K562 (cell line): ENCODE results near the gene TTLL9. TPM values are rescaled to one million over a fixed set of nuclear protein-coding genes. Genes with fewer than 3 reads are reported as not detected.

Experiments
- CEBPB ChIP-seq: fragments of 450-650 bp; IDR thresholded peaks from 2 replicates; pipeline ENCODE4 v1.6.1; 2016; ENCODE audit warnings: missing genetic modification characterization, missing compliant biosample characterization
- EGR1 ChIP-seq: fragments of 450-650 bp; conservative IDR thresholded peaks from 2 replicates; pipeline ENCODE4 v1.6.1; 2017; ENCODE audit warnings: mild to moderate bottlenecking
- ESRRA ChIP-seq: fragments of 450-650 bp; IDR thresholded peaks from 2 replicates; pipeline ENCODE4 v1.6.1; 2014; ENCODE audit warnings: low read depth, mild to moderate bottlenecking, moderate library complexity, borderline replicate concordance
- FOXK1 ChIP-seq: sonication (generic); formaldehyde crosslinking; IDR thresholded peaks from 2 replicates; pipeline ENCODE4 v1.8.0; 2022; ENCODE audit warnings: missing genetic modification reagents, mild to moderate bottlenecking, borderline replicate concordance
- GATAD2A ChIP-seq: fragments of 450-650 bp; IDR thresholded peaks from 2 replicates; pipeline ENCODE4 v1.6.1; 2017
- HINFP ChIP-seq: fragments of 450-650 bp; conservative IDR thresholded peaks from 2 replicates; pipeline ENCODE4 v1.6.1; 2016; ENCODE audit warnings: missing genetic modification characterization, low read depth, mild to moderate bottlenecking, control low read depth, missing compliant biosample characterization
- RNF2 ChIP-seq: sonication (generic); IDR thresholded peaks from 2 replicates; pipeline ENCODE4 v1.6.1; 2016
- TGIF2 ChIP-seq: sonication (generic); formaldehyde crosslinking; IDR thresholded peaks from 2 replicates; pipeline ENCODE4 v1.8.1; 2022; ENCODE audit warnings: mild to moderate bottlenecking, missing genetic modification reagents, moderate library complexity
- ZBTB11 ChIP-seq, 3 experiments: fragments of 200-800 bp in 1 of 3; fragments of 250-450 bp in 1 of 3; fragments of 450-650 bp in 1 of 3; sonication (Bioruptor Pico) in 1 of 3; sonication (Bioruptor generic) in 1 of 3; formaldehyde crosslinking in 1 of 3; IDR thresholded peaks; 2 replicates each; pipeline versions ENCODE4 v1.6.1 to v1.8.0; 2016 to 2022; ENCODE audit warnings: mild to moderate bottlenecking in 2 of 3, missing genetic modification characterization in 2 of 3, missing compliant biosample characterization in 1 of 3, moderate library complexity in 1 of 3
- ZNF431 ChIP-seq: sonication (generic); formaldehyde crosslinking; IDR thresholded peaks from 2 replicates; pipeline ENCODE4 v1.8.0; 2022; ENCODE audit warnings: mild to moderate bottlenecking, missing genetic modification reagents
- ZNF584 ChIP-seq: fragments of 200-800 bp; sonication (Bioruptor generic); IDR thresholded peaks from 2 replicates; pipeline ENCODE4 v1.6.1; 2016; ENCODE audit warnings: low read depth, mild to moderate bottlenecking, missing genetic modification characterization, missing compliant biosample characterization
- ZNF696 ChIP-seq: fragments of 250-450 bp; sonication (Bioruptor Pico); conservative IDR thresholded peaks from 2 replicates; pipeline ENCODE4 v1.4.0; 2020; ENCODE audit warnings: mild to moderate bottlenecking, moderate library complexity
- ZNF764 ChIP-seq: fragments of 250-450 bp; sonication (Bioruptor Pico); IDR thresholded peaks from 2 replicates; pipeline ENCODE4 v1.4.0; 2020; ENCODE audit warnings: low read depth, mild to moderate bottlenecking, moderate library complexity
- ZZZ3 ChIP-seq: fragments of 450-650 bp; IDR thresholded peaks from 2 replicates; pipeline ENCODE4 v1.6.1; 2016; ENCODE audit warnings: antibody characterized with exemption, mild to moderate bottlenecking, moderate library complexity
- polyA plus RNA-seq, 8 experiments: library from polyadenylated mRNA; depleted of rRNA in 4 of 8; stranded (reverse) in 5 of 8; unstranded in 3 of 8; fragments of >200 nt; fragmentation: Nextera tagmentation in 2 of 8; fragmentation: Illumina TruSeq in 1 of 8; extraction: Ambion mirVana in 2 of 8; extraction: Trizol in 1 of 8; gene quantifications; 2 replicates each; pipeline versions ENCODE4 v1.2.1 to v1.2.3, GENCODE V29; 2011 to 2014; ENCODE audit warnings: inconsistent platforms in 1 of 8, missing spikeins in 1 of 8
- total RNA-seq, 7 experiments: library from RNA; depleted of rRNA in 6 of 7; stranded (reverse); fragments of >200 nt in 6 of 7; fragmentation: Illumina TruSeq in 2 of 7; extraction: Trizol in 2 of 7; gene quantifications; 2 replicates each; pipeline versions ENCODE4 v1.2.1 to v1.2.3, GENCODE V29; 2011 to 2021; ENCODE audit warnings: low replicate concordance in 1 of 7
- TF ChIP-seq, protein P1 (sequence below), 2 experiments: fragments of 450-650 bp in 1 of 2; sonication (generic) in 1 of 2; formaldehyde crosslinking in 1 of 2; IDR thresholded peaks in 1 of 2; conservative IDR thresholded peaks in 1 of 2; 2 replicates each; pipeline versions ENCODE4 v1.6.1 to v1.8.1; 2016 to 2023; ENCODE audit warnings: mild to moderate bottlenecking in 2 of 2, moderate library complexity in 2 of 2, inconsistent platforms in 1 of 2, missing genetic modification reagents in 1 of 2
- TF ChIP-seq, protein P2 (sequence below): sonication (generic); formaldehyde crosslinking; IDR thresholded peaks from 2 replicates; pipeline ENCODE4 v1.4.0; 2020; ENCODE audit warnings: mild to moderate bottlenecking, missing genetic modification reagents

TTLL9 gene
- total and polyA plus RNA-seq, 9 of the 15 experiments (the other 6 are each of a cell fraction or from before 2014, with no cell fraction given): 0.06 to 0.07 TPM; not detected in 7

DNA sequence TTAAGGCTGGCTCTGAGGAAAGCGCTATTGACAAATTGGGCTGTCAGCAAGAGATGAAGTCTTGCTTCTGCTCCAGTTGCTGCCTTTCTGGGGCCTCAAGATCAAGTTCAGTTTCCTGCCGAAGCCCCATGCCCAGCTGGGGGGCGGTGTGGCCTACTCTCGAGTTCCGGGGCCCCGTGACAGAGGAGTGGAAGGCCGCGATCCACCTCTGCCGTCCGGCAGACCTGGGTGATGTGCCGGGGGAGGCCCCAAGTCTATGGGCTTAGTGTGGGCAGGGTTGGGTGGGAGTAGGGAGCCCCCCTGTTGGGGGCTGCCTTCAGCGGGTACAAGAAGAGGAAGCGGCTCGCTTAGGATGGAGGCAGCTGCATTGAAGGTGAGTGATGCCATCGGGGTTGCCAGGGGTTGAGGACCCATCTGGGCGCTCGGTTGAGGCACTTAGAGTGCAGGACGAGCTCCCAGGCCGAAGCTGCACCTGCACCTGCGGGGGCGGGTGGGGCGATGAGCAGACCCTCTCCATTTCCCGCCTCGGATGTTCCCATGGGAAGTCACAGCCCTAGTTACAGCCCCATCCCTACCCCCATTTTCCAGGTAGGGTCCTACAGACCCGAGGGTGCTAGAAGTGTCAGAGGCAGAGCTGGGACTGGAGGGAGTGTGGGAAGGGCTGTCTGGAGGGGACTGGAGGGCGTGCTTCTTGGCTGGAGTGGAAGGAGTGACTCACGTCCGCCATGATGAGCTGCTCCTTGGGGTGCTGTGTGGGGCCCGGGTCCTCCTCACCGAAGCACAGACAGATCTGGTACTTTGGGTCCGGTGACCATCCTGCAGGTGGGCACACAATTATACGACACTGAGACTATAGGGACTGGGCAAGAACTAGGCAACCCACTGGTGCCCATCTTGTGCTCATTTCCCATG, 22.1 kb upstream of the TTLL9 start (continued):
- TF ChIP-seq ZNF764 (CRISPR knock-in tag) (no peak), FOXK1 (CRISPR knock-in tag) (no peak), RNF2 (no peak), ZBTB11 (CRISPR knock-in tag; IDR thresholded peaks at IDR 0.05) (no peak), HINFP (no peak), TGIF2 (CRISPR knock-in tag) (no peak), CEBPB (tag) (no peak), ZZZ3 (no peak), ZNF431 (CRISPR knock-in tag) (no peak), GATAD2A (no peak), EGR1 (peak; percentile 38), ZNF584 (CRISPR knock-in tag) (no peak), ZNF696 (CRISPR knock-in tag) (no peak), ESRRA (no peak)
- TF ChIP-seq, protein P1, sequence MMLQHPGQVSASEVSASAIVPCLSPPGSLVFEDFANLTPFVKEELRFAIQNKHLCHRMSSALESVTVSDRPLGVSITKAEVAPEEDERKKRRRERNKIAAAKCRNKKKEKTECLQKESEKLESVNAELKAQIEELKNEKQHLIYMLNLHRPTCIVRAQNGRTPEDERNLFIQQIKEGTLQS (IDR thresholded peaks at IDR 0.05): peak; percentile 37; the same call in 1 of the 2 replicates
- TF ChIP-seq, protein P1 (CRISPR knock-in tag; conservative IDR thresholded peaks at IDR 0.05): no peak
- TF ChIP-seq, protein P2, sequence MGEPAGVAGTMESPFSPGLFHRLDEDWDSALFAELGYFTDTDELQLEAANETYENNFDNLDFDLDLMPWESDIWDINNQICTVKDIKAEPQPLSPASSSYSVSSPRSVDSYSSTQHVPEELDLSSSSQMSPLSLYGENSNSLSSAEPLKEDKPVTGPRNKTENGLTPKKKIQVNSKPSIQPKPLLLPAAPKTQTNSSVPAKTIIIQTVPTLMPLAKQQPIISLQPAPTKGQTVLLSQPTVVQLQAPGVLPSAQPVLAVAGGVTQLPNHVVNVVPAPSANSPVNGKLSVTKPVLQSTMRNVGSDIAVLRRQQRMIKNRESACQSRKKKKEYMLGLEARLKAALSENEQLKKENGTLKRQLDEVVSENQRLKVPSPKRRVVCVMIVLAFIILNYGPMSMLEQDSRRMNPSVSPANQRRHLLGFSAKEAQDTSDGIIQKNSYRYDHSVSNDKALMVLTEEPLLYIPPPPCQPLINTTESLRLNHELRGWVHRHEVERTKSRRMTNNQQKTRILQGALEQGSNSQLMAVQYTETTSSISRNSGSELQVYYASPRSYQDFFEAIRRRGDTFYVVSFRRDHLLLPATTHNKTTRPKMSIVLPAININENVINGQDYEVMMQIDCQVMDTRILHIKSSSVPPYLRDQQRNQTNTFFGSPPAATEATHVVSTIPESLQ (CRISPR knock-in tag): no peak
- TF ChIP-seq, all 486 proteins: peak for 5
